ENCODE measurements around the gene ASB10.

ASB10 gene

DNA sequence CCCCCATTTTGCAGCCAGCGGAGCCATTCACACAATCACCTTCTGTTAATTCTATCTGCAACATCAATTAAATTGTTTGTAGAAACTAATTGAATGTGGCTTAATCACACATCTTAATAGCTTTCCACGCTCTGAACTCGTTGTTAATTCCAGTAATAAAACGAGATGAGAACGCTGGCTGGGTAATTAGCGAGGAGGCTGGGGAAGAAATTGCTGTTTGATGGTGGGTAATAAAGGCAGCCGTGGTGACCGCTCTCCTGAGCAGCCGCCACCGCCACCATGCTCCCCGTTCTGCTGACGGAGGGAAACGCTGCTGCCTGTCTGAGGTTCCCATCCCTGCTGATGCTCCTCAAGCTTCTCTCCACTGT is 55.8 kb downstream of the ASB10 start:
- no peak for TF ChIP-seq SPI1 (IDR thresholded peaks at IDR 0.05; ENCODE audit: low read depth, low read length)
- no peak for TF ChIP-seq POLR2A (IDR thresholded peaks at IDR 0.05; ENCODE audit: low read depth, low read length)
- TF ChIP-seq POLR2AphosphoS5 (IDR thresholded peaks at IDR 0.05; ENCODE audit: low read depth, low read length) = no peak
- no peak for TF ChIP-seq TAF1 (IDR thresholded peaks at IDR 0.05; ENCODE audit: low read depth, low read length)
- TF ChIP-seq POU2F2 (IDR thresholded peaks at IDR 0.05; ENCODE audit: low read depth, low read length) = no peak
- no peak for TF ChIP-seq PAX5 (IDR thresholded peaks at IDR 0.05; ENCODE audit: insufficient read depth, low read length, severe bottlenecking)
- FAIRE-seq (no peak), DNase-seq (ENCODE audit: insufficient read length, low spot score) (no peak)

DNA sequence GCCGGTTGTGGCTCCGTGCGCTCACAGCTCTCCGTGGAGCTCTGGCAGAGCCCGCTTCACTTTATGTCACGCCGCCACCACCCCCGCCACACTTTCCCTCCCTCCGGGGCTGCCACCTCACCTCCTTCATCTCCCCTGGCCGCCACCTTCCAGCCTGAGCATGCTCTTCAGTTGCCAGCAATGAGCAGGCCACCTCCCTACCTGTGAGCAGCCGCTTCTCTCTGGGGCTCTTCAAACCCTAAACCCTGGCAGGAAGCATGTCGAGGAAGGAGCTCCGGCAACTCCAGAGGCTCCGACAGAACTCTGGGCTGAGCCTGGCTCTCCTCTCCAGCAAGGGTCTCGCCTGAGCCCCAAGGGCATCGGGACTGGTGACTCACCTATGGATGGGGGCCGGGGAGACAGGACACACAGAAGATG is 56.3 kb downstream of the ASB10 start:
- no peak for DNase-seq (ENCODE audit: insufficient read length, low spot score)
- FAIRE-seq = no peak
- TF ChIP-seq POLR2A (IDR thresholded peaks at IDR 0.05; ENCODE audit: low read depth, low read length) (no peak), SPI1 (IDR thresholded peaks at IDR 0.05; ENCODE audit: low read depth, low read length) (no peak), POLR2AphosphoS5 (IDR thresholded peaks at IDR 0.05; ENCODE audit: low read depth, low read length) (no peak), TAF1 (IDR thresholded peaks at IDR 0.05; ENCODE audit: low read depth, low read length) (no peak), PAX5 (IDR thresholded peaks at IDR 0.05; ENCODE audit: insufficient read depth, low read length, severe bottlenecking) (no peak), POU2F2 (IDR thresholded peaks at IDR 0.05; ENCODE audit: low read depth, low read length) (no peak)

DNA sequence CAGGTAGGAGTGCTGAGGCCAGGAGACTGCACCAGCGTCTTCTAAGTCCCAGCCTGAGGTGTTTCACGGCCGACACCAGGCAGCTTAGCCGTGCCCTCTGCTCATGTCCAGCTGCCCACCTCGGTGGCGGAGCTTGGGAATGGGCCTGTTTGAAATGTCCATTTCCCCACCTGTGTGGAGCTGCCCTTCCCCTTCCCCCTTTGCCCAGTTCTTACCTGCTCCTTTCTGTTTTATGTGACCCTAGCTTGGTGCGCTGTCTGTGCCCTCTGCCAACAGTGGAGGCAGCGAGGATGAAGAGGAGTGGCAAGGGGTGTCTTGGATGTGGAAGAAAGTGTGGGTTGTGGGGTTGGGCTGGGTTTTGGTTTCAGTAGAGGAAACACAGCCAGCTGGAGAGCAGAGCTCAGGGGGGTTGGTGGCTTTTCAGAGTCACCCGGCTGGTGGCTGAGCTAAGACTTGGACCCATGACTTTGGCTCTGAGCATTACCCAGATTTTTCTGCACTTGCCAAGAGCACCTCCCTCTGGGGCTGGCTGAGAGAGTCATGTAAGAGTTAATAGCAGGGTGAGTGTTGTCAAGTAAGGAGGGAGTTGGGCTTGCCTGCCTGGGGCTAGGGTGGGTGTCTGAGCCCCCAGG is 57.0 kb downstream of the ASB10 start:
- DNase-seq (ENCODE audit: insufficient read length, low spot score) (no peak), FAIRE-seq (no peak)

DNA sequence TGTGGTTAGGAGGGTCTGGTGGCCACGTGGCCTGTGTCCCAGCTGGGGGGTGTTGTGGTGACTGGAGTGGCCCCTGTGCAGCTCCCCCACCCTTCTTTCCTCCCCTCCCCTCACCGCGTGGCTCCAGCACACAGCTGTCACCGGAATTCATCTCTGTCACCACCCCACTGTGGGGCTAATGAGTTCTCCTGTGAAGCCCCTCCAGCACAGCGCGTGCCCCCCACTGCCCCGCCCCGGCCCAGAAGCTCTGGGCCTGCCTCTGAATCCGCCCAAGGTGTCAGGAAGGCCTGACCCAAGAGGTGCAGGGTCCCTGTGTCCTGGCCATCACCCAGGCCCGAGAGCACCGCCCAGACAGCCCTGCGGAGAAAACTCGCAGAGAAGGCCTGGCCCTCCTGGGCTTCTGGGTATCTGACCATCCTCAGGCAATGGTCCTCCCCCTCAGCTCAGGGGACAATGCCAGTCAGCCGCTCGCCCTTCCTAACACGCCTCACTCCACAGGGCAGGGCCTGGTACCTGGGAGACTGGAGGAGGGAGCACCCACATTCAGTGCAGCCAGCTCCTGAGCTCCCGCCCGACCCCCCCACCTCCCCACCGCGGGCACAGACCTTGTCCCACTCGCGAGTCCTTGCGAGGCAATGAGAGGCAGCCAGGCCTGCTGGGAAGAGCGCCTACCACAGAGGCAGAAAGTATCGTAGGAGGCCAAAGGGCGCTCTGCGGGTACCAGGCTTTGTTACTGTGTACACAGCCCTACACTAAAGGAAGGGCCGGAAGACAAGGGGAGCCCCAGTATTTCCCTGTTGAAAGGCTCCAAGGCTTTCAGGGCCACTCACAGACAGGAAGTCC is 57.7 kb downstream of the ASB10 start:
- DNase-seq (ENCODE audit: insufficient read length, low spot score) (no peak), FAIRE-seq (no peak)
- TF ChIP-seq POU2F2 (IDR thresholded peaks at IDR 0.05; ENCODE audit: low read depth, low read length) (no peak), SPI1 (IDR thresholded peaks at IDR 0.05; ENCODE audit: low read depth, low read length) (no peak), TAF1 (IDR thresholded peaks at IDR 0.05; ENCODE audit: low read depth, low read length) (no peak), POLR2AphosphoS5 (IDR thresholded peaks at IDR 0.05; ENCODE audit: low read depth, low read length) (no peak), POLR2A (IDR thresholded peaks at IDR 0.05; ENCODE audit: low read depth, low read length) (no peak), PAX5 (IDR thresholded peaks at IDR 0.05; ENCODE audit: insufficient read depth, low read length, severe bottlenecking) (no peak)

More for the DNA sequence above, 57.0 kb downstream of the ASB10 start:
- no peak for TF ChIP-seq TAF1 (IDR thresholded peaks at IDR 0.05; ENCODE audit: low read depth, low read length)
- no peak for TF ChIP-seq POU2F2 (IDR thresholded peaks at IDR 0.05; ENCODE audit: low read depth, low read length)
- TF ChIP-seq PAX5 (IDR thresholded peaks at IDR 0.05; ENCODE audit: insufficient read depth, low read length, severe bottlenecking) = no peak
- TF ChIP-seq SPI1 (IDR thresholded peaks at IDR 0.05; ENCODE audit: low read depth, low read length) = no peak
- TF ChIP-seq POLR2A (IDR thresholded peaks at IDR 0.05; ENCODE audit: low read depth, low read length) = no peak
- TF ChIP-seq POLR2AphosphoS5 (IDR thresholded peaks at IDR 0.05; ENCODE audit: low read depth, low read length) = no peak

DNA sequence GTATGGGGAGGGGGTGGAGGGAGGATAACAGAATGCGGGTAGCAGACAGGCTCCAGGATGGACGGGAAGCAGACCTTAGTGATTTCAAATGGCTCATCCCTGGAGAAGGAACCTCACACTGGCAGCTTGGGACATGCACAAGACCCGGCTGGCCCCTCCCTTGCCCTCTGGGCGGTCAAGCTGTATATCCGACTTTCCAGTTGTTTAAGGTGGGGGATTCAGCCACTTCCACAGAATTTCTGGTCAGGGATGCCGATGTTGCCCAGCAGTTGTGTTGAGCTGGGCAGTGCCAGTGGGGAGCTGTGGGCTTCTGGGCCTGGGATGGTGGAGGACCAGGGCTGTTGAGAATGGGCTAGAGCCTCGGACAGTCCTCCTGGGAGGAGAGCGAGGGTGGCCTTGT is 58.3 kb downstream of the ASB10 start:
- TF ChIP-seq POU2F2 (IDR thresholded peaks at IDR 0.05; ENCODE audit: low read depth, low read length) (no peak), PAX5 (IDR thresholded peaks at IDR 0.05; ENCODE audit: insufficient read depth, low read length, severe bottlenecking) (no peak), TAF1 (IDR thresholded peaks at IDR 0.05; ENCODE audit: low read depth, low read length) (no peak), POLR2A (IDR thresholded peaks at IDR 0.05; ENCODE audit: low read depth, low read length) (no peak), POLR2AphosphoS5 (IDR thresholded peaks at IDR 0.05; ENCODE audit: low read depth, low read length) (no peak), SPI1 (IDR thresholded peaks at IDR 0.05; ENCODE audit: low read depth, low read length) (no peak)
- no peak for DNase-seq (ENCODE audit: insufficient read length, low spot score)
- FAIRE-seq = no peak

DNA sequence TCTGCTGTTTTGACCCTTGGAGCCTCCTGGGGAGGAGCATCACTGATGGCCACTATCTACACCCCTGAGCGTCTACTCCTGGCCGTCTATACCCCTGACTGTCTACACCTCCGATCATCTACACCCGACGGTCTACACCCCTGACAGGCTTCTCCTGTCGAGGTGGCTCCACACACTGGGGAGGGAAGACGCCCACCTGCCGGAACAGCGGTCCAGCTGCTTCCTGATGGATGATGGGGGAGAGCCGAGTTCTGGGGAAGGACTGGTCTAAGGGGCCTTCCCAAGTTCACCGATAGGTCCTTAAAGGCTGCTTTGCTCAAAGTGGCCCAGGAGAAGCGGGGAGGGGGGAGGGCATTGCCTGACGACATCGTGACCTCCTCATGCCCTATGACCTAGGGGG is 58.9 kb downstream of the ASB10 start:
- DNase-seq (ENCODE audit: insufficient read length, low spot score) (no peak), FAIRE-seq (no peak)
- TF ChIP-seq POLR2AphosphoS5 (IDR thresholded peaks at IDR 0.05; ENCODE audit: low read depth, low read length) (no peak), PAX5 (IDR thresholded peaks at IDR 0.05; ENCODE audit: insufficient read depth, low read length, severe bottlenecking) (no peak), POLR2A (IDR thresholded peaks at IDR 0.05; ENCODE audit: low read depth, low read length) (no peak), POU2F2 (IDR thresholded peaks at IDR 0.05; ENCODE audit: low read depth, low read length) (no peak), SPI1 (IDR thresholded peaks at IDR 0.05; ENCODE audit: low read depth, low read length) (no peak), TAF1 (IDR thresholded peaks at IDR 0.05; ENCODE audit: low read depth, low read length) (no peak)

DNA sequence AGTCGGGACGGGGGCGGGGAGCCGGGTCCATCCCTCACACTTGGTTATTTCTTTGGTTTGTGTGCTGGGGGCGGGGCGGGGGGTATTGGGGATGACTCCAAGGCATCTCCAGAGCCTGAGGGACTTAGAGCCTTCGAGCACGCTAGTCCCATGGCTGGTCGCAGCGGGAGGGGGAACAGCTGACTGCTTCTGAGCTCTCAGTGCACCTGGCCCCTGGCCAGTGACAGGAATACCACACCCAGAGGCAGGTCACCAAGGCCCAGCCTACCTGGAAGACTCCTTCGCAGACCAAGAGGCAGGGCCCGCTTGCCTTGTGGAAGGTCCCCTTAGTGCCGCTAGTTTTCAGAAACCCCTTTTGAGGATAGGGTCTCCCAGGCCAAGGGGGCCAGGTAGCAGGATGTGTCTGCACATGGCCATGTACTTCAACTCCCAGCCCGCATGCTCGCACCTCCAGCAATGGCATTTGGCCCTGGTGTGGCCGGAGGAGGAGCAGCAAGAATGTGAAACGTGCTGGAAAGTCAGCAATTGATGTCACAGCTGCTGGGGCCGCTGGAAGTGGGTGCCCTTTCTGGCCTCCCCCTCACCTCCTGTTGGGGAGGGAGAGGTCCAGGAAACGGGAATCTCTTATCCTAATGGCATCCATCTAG is 60.4 kb downstream of the ASB10 start:
- FAIRE-seq (no peak), DNase-seq (ENCODE audit: insufficient read length, low spot score) (no peak)
- TF ChIP-seq TAF1 (IDR thresholded peaks at IDR 0.05; ENCODE audit: low read depth, low read length) (no peak), POLR2AphosphoS5 (IDR thresholded peaks at IDR 0.05; ENCODE audit: low read depth, low read length) (no peak), SPI1 (IDR thresholded peaks at IDR 0.05; ENCODE audit: low read depth, low read length) (no peak), POLR2A (IDR thresholded peaks at IDR 0.05; ENCODE audit: low read depth, low read length) (no peak), POU2F2 (IDR thresholded peaks at IDR 0.05; ENCODE audit: low read depth, low read length) (no peak), PAX5 (IDR thresholded peaks at IDR 0.05; ENCODE audit: insufficient read depth, low read length, severe bottlenecking) (no peak)

DNA sequence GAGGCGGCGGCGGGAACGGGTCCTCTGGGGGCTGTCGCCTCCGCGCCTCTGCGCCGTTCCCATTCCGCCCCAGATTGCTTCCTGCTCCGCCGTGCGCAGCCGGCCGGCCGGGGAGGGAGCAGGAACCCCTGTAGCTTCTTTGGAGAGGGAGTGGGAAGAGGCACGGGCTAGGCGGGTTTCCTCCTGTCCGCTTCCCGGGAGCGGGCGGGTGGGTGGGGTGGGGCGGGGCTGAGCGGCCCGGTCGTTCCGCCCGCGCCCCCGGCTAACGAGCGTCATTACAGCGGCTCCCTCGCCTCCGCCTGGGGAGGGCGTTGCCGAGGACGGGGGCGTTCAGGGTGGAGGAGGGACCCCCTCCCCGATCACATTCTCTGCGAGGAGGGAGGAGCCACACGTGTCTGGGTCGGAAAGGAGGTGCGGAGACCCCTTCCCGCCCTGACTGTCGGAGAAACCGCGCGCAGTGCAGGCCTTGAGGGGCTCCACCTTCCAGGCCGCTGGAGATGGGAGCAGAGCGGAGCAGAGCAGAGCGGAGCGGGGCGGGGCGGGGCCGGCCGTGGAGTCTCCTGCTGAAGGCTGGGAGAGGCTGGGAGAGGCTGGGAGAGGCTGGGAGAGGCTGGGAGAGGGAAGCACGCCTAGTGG is 61.1 kb downstream of the ASB10 start:
- DNase-seq (ENCODE audit: insufficient read length, low spot score) = no peak
- TF ChIP-seq POLR2A (IDR thresholded peaks at IDR 0.05; ENCODE audit: low read depth, low read length) (no peak), POU2F2 (IDR thresholded peaks at IDR 0.05; ENCODE audit: low read depth, low read length) (no peak), POLR2AphosphoS5 (IDR thresholded peaks at IDR 0.05; ENCODE audit: low read depth, low read length) (no peak), PAX5 (IDR thresholded peaks at IDR 0.05; ENCODE audit: insufficient read depth, low read length, severe bottlenecking) (no peak), TAF1 (IDR thresholded peaks at IDR 0.05; ENCODE audit: low read depth, low read length) (no peak), SPI1 (IDR thresholded peaks at IDR 0.05; ENCODE audit: low read depth, low read length) (no peak)
- FAIRE-seq = no peak
